ENCODE measurements around the gene EPHA2. TPM values are rescaled to one million over a fixed set of nuclear protein-coding genes. Genes with fewer than 3 reads are reported as not detected.

The EPHA2 gene
- total and polyA plus RNA-seq, 4 donors = 2.9 to 11.1 (median 6.8) TPM

- no peak for DNase-seq (ENCODE audit: low spot score)
- Histone ChIP-seq H3K36me3 (ENCODE audit: control insufficient read depth in 4 of 4, insufficient read depth in 3 of 4, low read depth in 1 of 4, low read length in 3 of 4) (no peaks in the 10 kb centered on the region), H3K27ac (ENCODE audit: low read depth in 1 of 2, low read length in 2 of 2) (no peak overlapping the region), H3K9ac (ENCODE audit: low read depth in 1 of 2, low read length in 2 of 2) (no peak overlapping the region), H3K4me3 (ENCODE audit: low read depth in 1 of 3, low read length in 3 of 3) (no peak overlapping the region), H3K27me3 (ENCODE audit: control insufficient read depth in 4 of 4, insufficient read depth in 4 of 4, low read length in 3 of 4) (no peaks in the 10 kb centered on the region), H3K4me1 (ENCODE audit: control insufficient read depth in 4 of 4, insufficient read depth in 4 of 4, low read length in 3 of 4) (peaks cover 3 to 14% (median 9%) of the 10 kb centered on the region in 4 donors), H3K9me3 (ENCODE audit: control insufficient read depth in 4 of 4, low read length in 3 of 4) (no peaks in the 10 kb centered on the region)
- whole genome bisulfite sequencing = 93% methylated on average over 23 of the region's 23 CpGs
- TF ChIP-seq SP1 (IDR thresholded peaks at IDR 0.05) (no peak), EGR1 (IDR thresholded peaks at IDR 0.05; ENCODE audit: low read depth in 2 of 2) (no peak), NR2F2 (IDR thresholded peaks at IDR 0.05) (no peak), HNF4G (IDR thresholded peaks at IDR 0.05) (no peak), MAX (IDR thresholded peaks at IDR 0.05) (no peak), FOXA1 (IDR thresholded peaks at IDR 0.05) (no peak), JUND (IDR thresholded peaks at IDR 0.05) (no peak), ZBTB33 (IDR thresholded peaks at IDR 0.05) (no peak), FOXA2 (IDR thresholded peaks at IDR 0.05) (no peak), GABPA (IDR thresholded peaks at IDR 0.05 in 1 of 2, conservative IDR thresholded peaks at IDR 0.05 in 1 of 2) (no peak), YY1 (IDR thresholded peaks at IDR 0.05) (no peak), RAD21 (IDR thresholded peaks at IDR 0.05) (no peak), ATF3 (IDR thresholded peaks at IDR 0.05) (no peak), CTCF (IDR thresholded peaks at IDR 0.05; ENCODE audit: low read depth, low read length, missing input control) (no peak), REST (IDR thresholded peaks at IDR 0.05) (no peak), TAF1 (conservative IDR thresholded peaks at IDR 0.05) (no peak)
These were observed 41.1 kb downstream of the EPHA2 start for GRCh38 chr1:16114527-16115467.

Data from liver (tissue), 9 donors.